ENCODE data around the gene FOXRED2.

Gene FOXRED2

GRCh38 chr22:36472689-36473088 is 34.2 kb downstream of the FOXRED2 start:
- no peak overlapping the region for H3K14ac ChIP-seq (ENCODE audit: low read length)
- H3K79me1 ChIP-seq (ENCODE audit: low read length): peaks cover 12% of the 10 kb centered on the region
- H3K79me2 ChIP-seq (ENCODE audit: control insufficient read depth, insufficient read depth, low read length, poor library complexity): peaks cover 2% of the 10 kb centered on the region
- no peak overlapping the region for H3K27ac ChIP-seq (ENCODE audit: low read depth, low read length)
- no peak overlapping the region for H3K4ac ChIP-seq (ENCODE audit: low read depth, low read length)
- no peak overlapping the region for H3K4me3 ChIP-seq (ENCODE audit: low read depth, low read length)
- no peak overlapping the region for H2BK12ac ChIP-seq (ENCODE audit: low read length)
- H4K91ac ChIP-seq (ENCODE audit: low read depth, low read length): no peak overlapping the region
- H3K23ac ChIP-seq (ENCODE audit: low read length): no peak overlapping the region
- WGBS (ENCODE audit: extremely low coverage, insufficient coverage, insufficient read length): no CpG with 5 or more reads among the region's 13 CpGs
- H4K12ac ChIP-seq (ENCODE audit: low read depth, low read length): no peak overlapping the region
- H2AK5ac ChIP-seq (ENCODE audit: low read length): no peak overlapping the region
- H3K4me2 ChIP-seq (ENCODE audit: low read length): no peak overlapping the region
- H3K9ac ChIP-seq (ENCODE audit: low read length): no peak overlapping the region
- no peak overlapping the region for H2BK120ac ChIP-seq (ENCODE audit: insufficient read depth, low read length, poor library complexity)
- H3K4me1 ChIP-seq (ENCODE audit: control insufficient read depth in 1 of 2, insufficient read depth in 2 of 2, low read length in 2 of 2): peaks cover 9 to 15% of the 10 kb centered on the region in 2 experiments
- peaks cover 27 to 36% of the 10 kb centered on the region in 2 experiments for H3K36me3 ChIP-seq (ENCODE audit: control insufficient read depth in 1 of 2, insufficient read depth in 2 of 2, low read length in 2 of 2)
- no peak overlapping the region for H2BK5ac ChIP-seq (ENCODE audit: low read depth, low read length, poor library complexity)
- H3K27me3 ChIP-seq (ENCODE audit: insufficient read depth, low read length): no peaks in the 10 kb centered on the region
- H3K9me3 ChIP-seq (ENCODE audit: insufficient read depth, low read depth, low read length): no peaks in the 10 kb centered on the region
- H2AFZ ChIP-seq (ENCODE audit: insufficient read depth, low read length, poor library complexity): no peak overlapping the region
- no peak overlapping the region for H4K8ac ChIP-seq (ENCODE audit: low read depth, low read length)
- DNase-seq: no peak
- no peak overlapping the region for H3K18ac ChIP-seq (ENCODE audit: low read length)

- Histone ChIP-seq H4K8ac (ENCODE audit: low read depth, low read length) (no peak overlapping the region), H3K4me2 (ENCODE audit: low read length) (no peak overlapping the region), H3K9me3 (ENCODE audit: insufficient read depth, low read depth, low read length) (peaks cover 1% of the 10 kb centered on the region), H4K91ac (ENCODE audit: low read depth, low read length) (peak overlapping the region; percentile 21), H3K4me3 (ENCODE audit: low read depth, low read length) (no peak overlapping the region), H3K79me2 (ENCODE audit: control insufficient read depth, insufficient read depth, low read length, poor library complexity) (peaks cover 7% of the 10 kb centered on the region), H2BK120ac (ENCODE audit: insufficient read depth, low read length, poor library complexity) (peak overlapping the region; percentile 13), H2AFZ (ENCODE audit: insufficient read depth, low read length, poor library complexity) (no peak overlapping the region), H2BK12ac (ENCODE audit: low read length) (peak overlapping the region; percentile 30), H3K23ac (ENCODE audit: low read length) (no peak overlapping the region), H3K27me3 (ENCODE audit: insufficient read depth, low read length) (no peaks in the 10 kb centered on the region), H3K36me3 (ENCODE audit: control insufficient read depth in 1 of 2, insufficient read depth in 2 of 2, low read length in 2 of 2) (peaks cover 29 to 30% of the 10 kb centered on the region in 2 experiments), H3K18ac (ENCODE audit: low read length) (peak overlapping the region; percentile 9), H4K12ac (ENCODE audit: low read depth, low read length) (no peak overlapping the region), H2BK5ac (ENCODE audit: low read depth, low read length, poor library complexity) (no peak overlapping the region), H3K79me1 (ENCODE audit: low read length) (peaks cover 22% of the 10 kb centered on the region), H3K9ac (ENCODE audit: low read length) (no peak overlapping the region), H3K14ac (ENCODE audit: low read length) (no peak overlapping the region), H3K27ac (ENCODE audit: low read depth, low read length) (peak overlapping the region; percentile 14), H2AK5ac (ENCODE audit: low read length) (peak overlapping the region; percentile 57), H3K4me1 (ENCODE audit: control insufficient read depth in 1 of 2, insufficient read depth in 2 of 2, low read length in 2 of 2) (peaks cover 14 to 21% of the 10 kb centered on the region in 2 experiments), H3K4ac (ENCODE audit: low read depth, low read length) (no peak overlapping the region)
- DNase-seq: peak; percentile 93 to 95
- WGBS (ENCODE audit: extremely low coverage, insufficient coverage, insufficient read length): no CpG with 5 or more reads among the region's 14 CpGs
Measured at GRCh38 chr22:36471341-36471821, 35.5 kb downstream of the FOXRED2 start.

- no peak overlapping the region for H4K8ac ChIP-seq (ENCODE audit: low read depth, low read length)
- peak; percentile 83 to 87 for DNase-seq
- H3K4ac ChIP-seq (ENCODE audit: low read depth, low read length): no peak overlapping the region
- no CpG with 5 or more reads among the region's 10 CpGs for WGBS (ENCODE audit: extremely low coverage, insufficient coverage, insufficient read length)
- no peak overlapping the region for H3K23ac ChIP-seq (ENCODE audit: low read length)
- no peak overlapping the region for H3K14ac ChIP-seq (ENCODE audit: low read length)
- H3K27me3 ChIP-seq (ENCODE audit: insufficient read depth, low read length): no peaks in the 10 kb centered on the region
- H2BK12ac ChIP-seq (ENCODE audit: low read length): peak overlapping the region; percentile 30
- peak overlapping the region; percentile 9 for H3K18ac ChIP-seq (ENCODE audit: low read length)
- no peak overlapping the region for H3K4me3 ChIP-seq (ENCODE audit: low read depth, low read length)
- peak overlapping the region; percentile 57 for H2AK5ac ChIP-seq (ENCODE audit: low read length)
- H3K4me2 ChIP-seq (ENCODE audit: low read length): no peak overlapping the region
- H3K27ac ChIP-seq (ENCODE audit: low read depth, low read length): peak overlapping the region; percentile 14
- H3K9me3 ChIP-seq (ENCODE audit: insufficient read depth, low read depth, low read length): peaks cover 1% of the 10 kb centered on the region
- peak overlapping the region; percentile 13 for H2BK120ac ChIP-seq (ENCODE audit: insufficient read depth, low read length, poor library complexity)
- H3K79me2 ChIP-seq (ENCODE audit: control insufficient read depth, insufficient read depth, low read length, poor library complexity): peaks cover 7% of the 10 kb centered on the region
- peak overlapping the region; percentile 21 for H4K91ac ChIP-seq (ENCODE audit: low read depth, low read length)
- no peak overlapping the region for H2AFZ ChIP-seq (ENCODE audit: insufficient read depth, low read length, poor library complexity)
- peaks cover 24% of the 10 kb centered on the region for H3K79me1 ChIP-seq (ENCODE audit: low read length)
- no peak overlapping the region for H2BK5ac ChIP-seq (ENCODE audit: low read depth, low read length, poor library complexity)
- H3K36me3 ChIP-seq (ENCODE audit: control insufficient read depth in 1 of 2, insufficient read depth in 2 of 2, low read length in 2 of 2): peaks cover 27 to 30% of the 10 kb centered on the region in 2 experiments
- no peak overlapping the region for H3K9ac ChIP-seq (ENCODE audit: low read length)
- no peak overlapping the region for H4K12ac ChIP-seq (ENCODE audit: low read depth, low read length)
- peaks cover 15 to 24% of the 10 kb centered on the region in 2 experiments for H3K4me1 ChIP-seq (ENCODE audit: control insufficient read depth in 1 of 2, insufficient read depth in 2 of 2, low read length in 2 of 2)
Measured at GRCh38 chr22:36470994-36471331, 35.9 kb downstream of the FOXRED2 start.

GRCh38 chr22:36470162-36470993 is 36.5 kb downstream of the FOXRED2 start:
- DNase-seq: peak; percentile 92 to 97
- peak overlapping the region; percentile 59 for H2AK5ac ChIP-seq (ENCODE audit: low read length)
- H2BK12ac ChIP-seq (ENCODE audit: low read length): peak overlapping the region; percentile 26
- no peak overlapping the region for H3K4me2 ChIP-seq (ENCODE audit: low read length)
- H3K18ac ChIP-seq (ENCODE audit: low read length): peak overlapping the region; percentile 48
- peaks cover 21 to 30% of the 10 kb centered on the region in 2 experiments for H3K4me1 ChIP-seq (ENCODE audit: control insufficient read depth in 1 of 2, insufficient read depth in 2 of 2, low read length in 2 of 2)
- peak overlapping the region; percentile 81 for H4K8ac ChIP-seq (ENCODE audit: low read depth, low read length)
- no peak overlapping the region for H3K9ac ChIP-seq (ENCODE audit: low read length)
- no peak overlapping the region for H3K27ac ChIP-seq (ENCODE audit: low read depth, low read length)
- H3K23ac ChIP-seq (ENCODE audit: low read length): no peak overlapping the region
- H3K4ac ChIP-seq (ENCODE audit: low read depth, low read length): peak overlapping the region; percentile 53
- WGBS (ENCODE audit: extremely low coverage, insufficient coverage, insufficient read length): no CpG with 5 or more reads among the region's 14 CpGs
- peak overlapping the region; percentile 34 for H3K14ac ChIP-seq (ENCODE audit: low read length)
- H3K4me3 ChIP-seq (ENCODE audit: low read depth, low read length): no peak overlapping the region
- H3K9me3 ChIP-seq (ENCODE audit: insufficient read depth, low read depth, low read length): peaks cover 1% of the 10 kb centered on the region
- peak overlapping the region; percentile 4 for H2AFZ ChIP-seq (ENCODE audit: insufficient read depth, low read length, poor library complexity)
- H3K79me1 ChIP-seq (ENCODE audit: low read length): peaks cover 29% of the 10 kb centered on the region
- H3K27me3 ChIP-seq (ENCODE audit: insufficient read depth, low read length): no peaks in the 10 kb centered on the region
- peak overlapping the region; percentile 56 for H2BK120ac ChIP-seq (ENCODE audit: insufficient read depth, low read length, poor library complexity)
- peak overlapping the region; percentile 23 for H2BK5ac ChIP-seq (ENCODE audit: low read depth, low read length, poor library complexity)
- peak overlapping the region; percentile 54 for H4K91ac ChIP-seq (ENCODE audit: low read depth, low read length)
- peak overlapping the region; percentile 45 for H4K12ac ChIP-seq (ENCODE audit: low read depth, low read length)
- peaks cover 21 to 29% of the 10 kb centered on the region in 2 experiments for H3K36me3 ChIP-seq (ENCODE audit: control insufficient read depth in 1 of 2, insufficient read depth in 2 of 2, low read length in 2 of 2)
- peaks cover 7% of the 10 kb centered on the region for H3K79me2 ChIP-seq (ENCODE audit: control insufficient read depth, insufficient read depth, low read length, poor library complexity)

Data from trophoblast cell (in vitro differentiated cells and primary cell).